T-helper 17 cell (primary cell): ENCODE results near the gene DLEC1. TPM values are rescaled to one million over a fixed set of nuclear protein-coding genes. Genes with fewer than 3 reads are reported as not detected.
"Not testable (repeated sequence)": the region's sequence is repeated elsewhere in the genome, so short reads cannot be mapped to it uniquely, and the experiment has no call there.

Experiments
- ATAC-seq: fragments of 150-1000 bp; cut with Tn5 transposase; 2 replicates; pipeline ENCODE4 v1.10.0; 2021; ENCODE audit warnings: mild to moderate bottlenecking, moderate library complexity
- DNase-seq, 3 donors: peaks; one replicate each; pipeline versions ENCODE4 v3.0.0 to v3.0.0-alpha.2; 2020 to 2021
- H3K9me3 ChIP-seq: one replicate; pipeline ENCODE4 v1.7.0; 2013; ENCODE audit warnings: low read length, mild to moderate bottlenecking; ENCODE audit not compliant: control insufficient read depth, poor library complexity, severe bottlenecking
- H3K27ac Mint-ChIP-seq: one replicate; pipeline ENCODE4 v1.8.0; 2022; ENCODE audit warnings: mild to moderate bottlenecking, moderate library complexity, mixed read lengths
- H3K27me3 Mint-ChIP-seq: one replicate; pipeline ENCODE4 v1.8.0; 2022; ENCODE audit warnings: mixed read lengths
- H3K36me3 Mint-ChIP-seq: one replicate; pipeline ENCODE4 v1.8.0; 2022; ENCODE audit warnings: low read depth, mixed read lengths
- H3K4me1 Mint-ChIP-seq: one replicate; pipeline ENCODE4 v1.8.0; 2022; ENCODE audit warnings: mild to moderate bottlenecking, mixed read lengths
- H3K4me3 Mint-ChIP-seq: one replicate; pipeline ENCODE4 v1.8.0; 2022; ENCODE audit warnings: mild to moderate bottlenecking, moderate library complexity, mixed read lengths
- total RNA-seq, 4 donors: library from RNA in 2 of 4; stranded (reverse) in 2 of 4; gene quantifications; one replicate each; pipeline ENCODE4 v1.2.3 and lab custom pipeline; 2022 to 2026

The DLEC1 gene
- total RNA-seq, 2 donors from 2014 or later, result 8.6 to 16.3 TPM

GRCh38 chr3:38046027-38046426 lies 7.0 kb downstream of the DLEC1 start:
- no peak for ATAC-seq
- H3K4me3 Mint-ChIP-seq, result no peak overlapping the region

GRCh38 chr3:38046821-38047220 lies 7.8 kb downstream of the DLEC1 start:
- H3K27me3 Mint-ChIP-seq, result no peaks in the 10 kb centered on the region

More at GRCh38 chr3:38046027-38046426, 7.0 kb downstream of the DLEC1 start:
- peaks cover 14% of the 10 kb centered on the region for H3K36me3 Mint-ChIP-seq
- no peaks in the 10 kb centered on the region for H3K9me3 ChIP-seq
- peak overlapping the region; percentile 32 for H3K27ac Mint-ChIP-seq
- H3K27me3 Mint-ChIP-seq, result no peaks in the 10 kb centered on the region
- no peak for DNase-seq
- peaks cover 6% of the 10 kb centered on the region for H3K4me1 Mint-ChIP-seq

GRCh38 chr3:38047896-38048295 lies 8.9 kb downstream of the DLEC1 start:
- no peak overlapping the region for H3K4me3 Mint-ChIP-seq
- no peaks in the 10 kb centered on the region for H3K27me3 Mint-ChIP-seq
- DNase-seq, result no peak
- no peaks in the 10 kb centered on the region for H3K9me3 ChIP-seq
- H3K36me3 Mint-ChIP-seq, result peaks cover 12% of the 10 kb centered on the region
- no peak for ATAC-seq
- no peak overlapping the region for H3K27ac Mint-ChIP-seq
- peaks cover 4% of the 10 kb centered on the region for H3K4me1 Mint-ChIP-seq

More at GRCh38 chr3:38046821-38047220, 7.8 kb downstream of the DLEC1 start:
- DNase-seq (no peak), ATAC-seq (no peak)
- Mint-ChIP-seq H3K27ac (peak overlapping the region; percentile 45), H3K4me1 (peaks cover 6% of the 10 kb centered on the region), H3K4me3 (no peak overlapping the region), H3K36me3 (peaks cover 14% of the 10 kb centered on the region)
- H3K9me3 ChIP-seq, result no peaks in the 10 kb centered on the region

GRCh38 chr3:38049358-38050126 lies 10.5 kb downstream of the DLEC1 start:
- H3K27ac Mint-ChIP-seq, result no peak overlapping the region

GRCh38 chr3:38051131-38051530 lies 12.1 kb downstream of the DLEC1 start:
- ATAC-seq (no peak), DNase-seq (no peak)
- no peaks in the 10 kb centered on the region for H3K9me3 ChIP-seq
- no peaks in the 10 kb centered on the region for H3K27me3 Mint-ChIP-seq
- H3K4me3 Mint-ChIP-seq, result no peak overlapping the region
- peaks cover 11% of the 10 kb centered on the region for H3K36me3 Mint-ChIP-seq
- H3K4me1 Mint-ChIP-seq, result no peaks in the 10 kb centered on the region
- H3K27ac Mint-ChIP-seq, result no peak overlapping the region

More at GRCh38 chr3:38049358-38050126, 10.5 kb downstream of the DLEC1 start:
- no peaks in the 10 kb centered on the region for H3K27me3 Mint-ChIP-seq
- DNase-seq, result no peak
- peaks cover 3% of the 10 kb centered on the region for H3K4me1 Mint-ChIP-seq
- no peak overlapping the region for H3K4me3 Mint-ChIP-seq
- H3K9me3 ChIP-seq, result no peaks in the 10 kb centered on the region
- H3K36me3 Mint-ChIP-seq, result peaks cover 11% of the 10 kb centered on the region
- ATAC-seq, result no peak

- not testable (repeated sequence) for H3K4me3 Mint-ChIP-seq, H3K9me3 ChIP-seq, H3K27ac Mint-ChIP-seq, ATAC-seq, H3K27me3 Mint-ChIP-seq, H3K4me1 Mint-ChIP-seq, DNase-seq, H3K36me3 Mint-ChIP-seq
Observed at GRCh38 chr3:38053286-38053685, 14.3 kb downstream of the DLEC1 start.

GRCh38 chr3:38053813-38054498 lies 14.9 kb downstream of the DLEC1 start:
- not testable (repeated sequence) for H3K4me1 Mint-ChIP-seq, DNase-seq, H3K27me3 Mint-ChIP-seq, H3K9me3 ChIP-seq, H3K4me3 Mint-ChIP-seq, ATAC-seq, H3K27ac Mint-ChIP-seq, H3K36me3 Mint-ChIP-seq

- DNase-seq (no peak), ATAC-seq (no peak)
- no peaks in the 10 kb centered on the region for H3K9me3 ChIP-seq
- Mint-ChIP-seq H3K36me3 (peaks cover 5% of the 10 kb centered on the region), H3K27me3 (no peaks in the 10 kb centered on the region), H3K4me3 (no peak overlapping the region), H3K4me1 (no peaks in the 10 kb centered on the region), H3K27ac (no peak overlapping the region)
Observed at GRCh38 chr3:38054499-38055001, 15.5 kb downstream of the DLEC1 start.

- Mint-ChIP-seq H3K4me1 (no peaks in the 10 kb centered on the region), H3K27ac (no peak overlapping the region), H3K4me3 (no peak overlapping the region), H3K36me3 (peaks cover 11% of the 10 kb centered on the region), H3K27me3 (no peaks in the 10 kb centered on the region)
- no peaks in the 10 kb centered on the region for H3K9me3 ChIP-seq
- ATAC-seq (no peak), DNase-seq (no peak)
Observed at GRCh38 chr3:38059148-38059547, 20.1 kb downstream of the DLEC1 start.

- Mint-ChIP-seq H3K27me3 (no peaks in the 10 kb centered on the region), H3K27ac (no peak overlapping the region), H3K4me1 (no peaks in the 10 kb centered on the region), H3K36me3 (peaks cover 11% of the 10 kb centered on the region), H3K4me3 (no peak overlapping the region)
- no peak for ATAC-seq
- no peaks in the 10 kb centered on the region for H3K9me3 ChIP-seq
- no peak for DNase-seq
Observed at GRCh38 chr3:38059591-38059990, 20.6 kb downstream of the DLEC1 start.

GRCh38 chr3:38062809-38063208 lies 23.8 kb downstream of the DLEC1 start:
- no peak overlapping the region for H3K27ac Mint-ChIP-seq
- peaks cover 10% of the 10 kb centered on the region for H3K36me3 Mint-ChIP-seq
- no peaks in the 10 kb centered on the region for H3K27me3 Mint-ChIP-seq
- H3K9me3 ChIP-seq, result no peaks in the 10 kb centered on the region
- H3K4me1 Mint-ChIP-seq, result no peaks in the 10 kb centered on the region
- DNase-seq (no peak), ATAC-seq (no peak)
- no peak overlapping the region for H3K4me3 Mint-ChIP-seq

- not testable (repeated sequence) for H3K27me3 Mint-ChIP-seq, H3K4me3 Mint-ChIP-seq, H3K27ac Mint-ChIP-seq, H3K36me3 Mint-ChIP-seq, H3K9me3 ChIP-seq, ATAC-seq, DNase-seq, H3K4me1 Mint-ChIP-seq
Observed at GRCh38 chr3:38064453-38064852, 25.4 kb downstream of the DLEC1 start.

- H3K27me3 Mint-ChIP-seq, result no peaks in the 10 kb centered on the region
- ATAC-seq, result no peak
- no peak overlapping the region for H3K4me3 Mint-ChIP-seq
Observed at GRCh38 chr3:38067508-38068233, 28.7 kb downstream of the DLEC1 start.

More at GRCh38 chr3:38067508-38068233, 28.7 kb downstream of the DLEC1 start:
- H3K9me3 ChIP-seq, result no peaks in the 10 kb centered on the region
- H3K4me1 Mint-ChIP-seq, result no peaks in the 10 kb centered on the region
- no peak overlapping the region for H3K27ac Mint-ChIP-seq
- DNase-seq, result no peak
- peaks cover 3% of the 10 kb centered on the region for H3K36me3 Mint-ChIP-seq
